Liver (tissue), 9 donors: Measurements from ENCODE around the gene ASXL1. TPM values are rescaled to one million over a fixed set of nuclear protein-coding genes. Genes with fewer than 3 reads are reported as not detected.

Source experiments
- DNase-seq: peaks from one replicate; pipeline ENCODE4 v3.0.0-alpha.2; 2017; ENCODE audit warnings: low spot score
- H3K27ac ChIP-seq, 2 donors: one replicate each; pipeline ENCODE4 v1.7.0; 2013; ENCODE audit warnings: inconsistent platforms in 2 of 2, low read length in 2 of 2, control low read depth in 1 of 2, low read depth in 1 of 2, mild to moderate bottlenecking in 1 of 2
- H3K27me3 ChIP-seq, 4 donors: one replicate each; pipeline versions ENCODE4 v1.6.1 to v1.7.0; 2013; ENCODE audit warnings: low read length in 3 of 4, inconsistent platforms in 1 of 4, mild to moderate bottlenecking in 1 of 4, moderate library complexity in 1 of 4; ENCODE audit not compliant: control insufficient read depth in 4 of 4, insufficient read depth in 4 of 4
- H3K36me3 ChIP-seq, 4 donors: one replicate each; pipeline versions ENCODE4 v1.6.1 to v1.7.0; 2013; ENCODE audit warnings: low read length in 3 of 4, mild to moderate bottlenecking in 3 of 4, low read depth in 1 of 4, moderate library complexity in 1 of 4; ENCODE audit not compliant: control insufficient read depth in 4 of 4, insufficient read depth in 3 of 4
- H3K4me1 ChIP-seq, 4 donors: one replicate each; pipeline versions ENCODE4 v1.6.1 to v1.7.0; 2013; ENCODE audit warnings: low read length in 3 of 4, mild to moderate bottlenecking in 3 of 4, moderate library complexity in 1 of 4; ENCODE audit not compliant: control insufficient read depth in 4 of 4, insufficient read depth in 4 of 4
- H3K4me3 ChIP-seq, 3 donors: one replicate each; pipeline versions ENCODE4 v1.6.1 to v1.7.0; 2013; ENCODE audit warnings: low read length in 3 of 3, control low read depth in 1 of 3, low read depth in 1 of 3, mild to moderate bottlenecking in 1 of 3
- H3K9ac ChIP-seq, 2 donors: one replicate each; pipeline ENCODE4 v1.7.0; 2013; ENCODE audit warnings: low read length in 2 of 2, mild to moderate bottlenecking in 2 of 2, moderate library complexity in 2 of 2, control low read depth in 1 of 2, low read depth in 1 of 2
- H3K9me3 ChIP-seq, 4 donors: one replicate each; pipeline versions ENCODE4 v1.6.1 to v1.7.0; 2013; ENCODE audit warnings: low read length in 3 of 4; ENCODE audit not compliant: control insufficient read depth in 4 of 4
- EGR1 ChIP-seq, 2 donors: IDR thresholded peaks; 2 replicates each; pipeline ENCODE4 v1.6.1; 2016 to 2018; ENCODE audit warnings: antibody characterized with exemption in 2 of 2, low read depth in 2 of 2
- FOXA1 ChIP-seq: IDR thresholded peaks from 2 replicates; pipeline ENCODE4 v1.6.1; 2016; ENCODE audit warnings: antibody characterized with exemption
- FOXA2 ChIP-seq: IDR thresholded peaks from 2 replicates; pipeline ENCODE4 v1.6.1; 2016; ENCODE audit warnings: antibody characterized with exemption
- GABPA ChIP-seq, 2 donors: IDR thresholded peaks in 1 of 2; conservative IDR thresholded peaks in 1 of 2; 2 replicates each; pipeline ENCODE4 v1.6.1; 2016; ENCODE audit warnings: antibody characterized with exemption in 2 of 2, mild to moderate bottlenecking in 1 of 2, moderate library complexity in 1 of 2
- HNF4G ChIP-seq: IDR thresholded peaks from 2 replicates; pipeline ENCODE4 v1.6.1; 2016; ENCODE audit warnings: antibody characterized with exemption
- JUND ChIP-seq, 2 donors: IDR thresholded peaks; 2 replicates each; pipeline ENCODE4 v1.6.1; 2016; ENCODE audit warnings: antibody characterized with exemption in 2 of 2
- NR2F2 ChIP-seq: IDR thresholded peaks from 2 replicates; pipeline ENCODE4 v1.6.1; 2016; ENCODE audit warnings: antibody characterized with exemption
- RAD21 ChIP-seq, 2 donors: IDR thresholded peaks; 2 replicates each; pipeline ENCODE4 v1.6.1; 2016; ENCODE audit warnings: antibody characterized with exemption in 2 of 2, mild to moderate bottlenecking in 2 of 2
- RXRA ChIP-seq, 2 donors: IDR thresholded peaks; 2 replicates each; pipeline ENCODE4 v1.6.1; 2017 to 2018; ENCODE audit warnings: antibody characterized with exemption in 2 of 2, mild to moderate bottlenecking in 1 of 2
- TAF1 ChIP-seq: conservative IDR thresholded peaks from 2 replicates; pipeline ENCODE4 v1.6.1; 2016; ENCODE audit warnings: antibody characterized with exemption, mild to moderate bottlenecking
- YY1 ChIP-seq: IDR thresholded peaks from 2 replicates; pipeline ENCODE4 v1.6.1; 2016; ENCODE audit warnings: antibody characterized with exemption, mild to moderate bottlenecking
- WGBS: extraction: QIAGEN DNeasy Blood & Tissue Kit; methylation state at CpG from one replicate; pipeline ENCODE4 v1.1.7; 2013; 5-methylcytosine and 5-hydroxymethylcytosine counted together
- polyA plus RNA-seq, 2 donors: library from polyadenylated mRNA; stranded (reverse) in 1 of 2; unstranded in 1 of 2; fragments of 200-250 nt in 1 of 2; fragments of >200 nt in 1 of 2; fragmentation: Nextera tagmentation in 1 of 2; extraction: Ambion mirVana in 1 of 2; gene quantifications; one replicate each; pipeline versions ENCODE4 v1.2.1 to v1.2.3, GENCODE V29; 2013 to 2015
- total RNA-seq, 2 donors: library from RNA; depleted of rRNA; stranded (reverse); fragments of >200 nt; gene quantifications; one replicate each; pipeline ENCODE4 v1.2.3, GENCODE V29; 2014
- TF ChIP-seq, protein P1 (sequence below): IDR thresholded peaks from 2 replicates; pipeline ENCODE4 v1.6.1; 2016; ENCODE audit warnings: antibody characterized with exemption
- TF ChIP-seq, protein P2 (sequence below): IDR thresholded peaks from 2 replicates; pipeline ENCODE4 v1.6.1; 2016; ENCODE audit warnings: antibody characterized with exemption
- TF ChIP-seq, protein P3 (sequence below): IDR thresholded peaks from 2 replicates; pipeline ENCODE4 v1.6.1; 2016; ENCODE audit warnings: antibody characterized with exemption
- TF ChIP-seq, protein P4 (sequence below): IDR thresholded peaks from 2 replicates; pipeline ENCODE4 v1.6.1; 2016; ENCODE audit warnings: antibody characterized with exemption, mild to moderate bottlenecking
- donor health status: healthy.
- donor health status: healthy.
- donor health status: healthy.
- donor health status: healthy.
- donor health status: healthy.

The ASXL1 gene
- total and polyA plus RNA-seq, 4 donors = 13.4 to 61.3 (median 24.5) TPM

DNA sequence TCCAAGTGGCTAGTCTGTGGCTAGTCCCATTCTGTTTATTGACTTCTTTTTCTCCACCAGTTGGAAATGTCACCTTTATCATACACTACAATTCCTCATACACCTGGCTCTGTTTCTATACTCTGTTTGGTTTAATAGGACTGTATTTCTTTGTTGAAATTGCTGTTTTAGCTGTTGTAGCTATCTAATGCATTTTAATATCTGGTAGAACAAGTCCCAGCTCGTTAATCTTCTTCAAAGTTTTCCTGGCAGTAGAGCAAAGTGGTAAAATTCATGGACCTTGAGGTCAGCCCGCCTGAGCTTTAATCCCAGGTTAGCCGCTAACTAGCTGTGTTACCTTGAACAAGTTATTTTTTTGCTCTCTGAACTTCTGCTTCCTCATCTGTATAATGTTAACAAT lies 9.9 kb upstream of the ASXL1 start:
- no peaks in the 10 kb centered on the region for H3K9me3 ChIP-seq
- 88% methylated on average over 3 of the region's 3 CpGs for WGBS
- H3K36me3 ChIP-seq = no peaks in the 10 kb centered on the region
- no peaks in the 10 kb centered on the region for H3K4me1 ChIP-seq
- H3K4me3 ChIP-seq = no peak overlapping the region
- no peak overlapping the region for H3K27ac ChIP-seq
- no peak overlapping the region for H3K9ac ChIP-seq
- DNase-seq = no peak
- TF ChIP-seq RAD21 (IDR thresholded peaks at IDR 0.05) (no peak), EGR1 (IDR thresholded peaks at IDR 0.05; ENCODE audit: low read depth in 2 of 2) (no peak), JUND (IDR thresholded peaks at IDR 0.05) (no peak), YY1 (no peak), FOXA1 (no peak), GABPA (IDR thresholded peaks at IDR 0.05 in 1 of 2, conservative IDR thresholded peaks at IDR 0.05 in 1 of 2) (no peak), RXRA (IDR thresholded peaks at IDR 0.05) (no peak), HNF4G (no peak)
- TF ChIP-seq, protein P1, sequence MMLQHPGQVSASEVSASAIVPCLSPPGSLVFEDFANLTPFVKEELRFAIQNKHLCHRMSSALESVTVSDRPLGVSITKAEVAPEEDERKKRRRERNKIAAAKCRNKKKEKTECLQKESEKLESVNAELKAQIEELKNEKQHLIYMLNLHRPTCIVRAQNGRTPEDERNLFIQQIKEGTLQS = no peak
- TF ChIP-seq, protein P2, sequence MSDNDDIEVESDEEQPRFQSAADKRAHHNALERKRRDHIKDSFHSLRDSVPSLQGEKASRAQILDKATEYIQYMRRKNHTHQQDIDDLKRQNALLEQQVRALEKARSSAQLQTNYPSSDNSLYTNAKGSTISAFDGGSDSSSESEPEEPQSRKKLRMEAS = no peak
- TF ChIP-seq, protein P3, sequence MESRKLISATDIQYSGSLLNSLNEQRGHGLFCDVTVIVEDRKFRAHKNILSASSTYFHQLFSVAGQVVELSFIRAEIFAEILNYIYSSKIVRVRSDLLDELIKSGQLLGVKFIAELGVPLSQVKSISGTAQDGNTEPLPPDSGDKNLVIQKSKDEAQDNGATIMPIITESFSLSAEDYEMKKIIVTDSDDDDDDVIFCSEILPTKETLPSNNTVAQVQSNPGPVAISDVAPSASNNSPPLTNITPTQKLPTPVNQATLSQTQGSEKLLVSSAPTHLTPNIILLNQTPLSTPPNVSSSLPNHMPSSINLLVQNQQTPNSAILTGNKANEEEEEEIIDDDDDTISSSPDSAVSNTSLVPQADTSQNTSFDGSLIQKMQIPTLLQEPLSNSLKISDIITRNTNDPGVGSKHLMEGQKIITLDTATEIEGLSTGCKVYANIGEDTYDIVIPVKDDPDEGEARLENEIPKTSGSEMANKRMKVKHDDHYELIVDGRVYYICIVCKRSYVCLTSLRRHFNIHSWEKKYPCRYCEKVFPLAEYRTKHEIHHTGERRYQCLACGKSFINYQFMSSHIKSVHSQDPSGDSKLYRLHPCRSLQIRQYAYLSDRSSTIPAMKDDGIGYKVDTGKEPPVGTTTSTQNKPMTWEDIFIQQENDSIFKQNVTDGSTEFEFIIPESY = no peak
- no peaks in the 10 kb centered on the region for H3K27me3 ChIP-seq

DNA sequence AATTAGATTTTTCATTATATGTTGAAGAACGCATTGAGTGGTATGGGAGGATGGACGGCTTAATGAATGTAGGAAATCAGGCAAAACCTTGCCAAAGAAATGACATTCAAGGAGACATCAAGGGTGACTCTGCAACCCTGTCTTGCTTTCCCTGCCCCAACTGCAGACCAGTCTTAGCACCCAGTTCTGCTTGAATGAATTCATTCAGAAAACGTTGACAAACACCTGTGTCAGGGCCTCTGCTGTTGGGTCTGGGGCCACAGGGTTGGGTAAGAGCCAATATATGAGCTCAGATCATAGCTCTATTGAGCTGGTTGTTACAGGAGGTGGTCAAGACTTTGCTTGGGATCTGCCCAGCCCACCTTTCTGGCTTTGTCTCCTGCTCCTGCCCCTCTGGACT lies 7.7 kb upstream of the ASXL1 start:
- no peak overlapping the region for H3K4me3 ChIP-seq
- no peaks in the 10 kb centered on the region for H3K36me3 ChIP-seq
- TF ChIP-seq FOXA2 (no peak), HNF4G (no peak), JUND (IDR thresholded peaks at IDR 0.05) (no peak), TAF1 (no peak), RAD21 (IDR thresholded peaks at IDR 0.05) (no peak), YY1 (no peak), NR2F2 (no peak)
- TF ChIP-seq, protein P4, sequence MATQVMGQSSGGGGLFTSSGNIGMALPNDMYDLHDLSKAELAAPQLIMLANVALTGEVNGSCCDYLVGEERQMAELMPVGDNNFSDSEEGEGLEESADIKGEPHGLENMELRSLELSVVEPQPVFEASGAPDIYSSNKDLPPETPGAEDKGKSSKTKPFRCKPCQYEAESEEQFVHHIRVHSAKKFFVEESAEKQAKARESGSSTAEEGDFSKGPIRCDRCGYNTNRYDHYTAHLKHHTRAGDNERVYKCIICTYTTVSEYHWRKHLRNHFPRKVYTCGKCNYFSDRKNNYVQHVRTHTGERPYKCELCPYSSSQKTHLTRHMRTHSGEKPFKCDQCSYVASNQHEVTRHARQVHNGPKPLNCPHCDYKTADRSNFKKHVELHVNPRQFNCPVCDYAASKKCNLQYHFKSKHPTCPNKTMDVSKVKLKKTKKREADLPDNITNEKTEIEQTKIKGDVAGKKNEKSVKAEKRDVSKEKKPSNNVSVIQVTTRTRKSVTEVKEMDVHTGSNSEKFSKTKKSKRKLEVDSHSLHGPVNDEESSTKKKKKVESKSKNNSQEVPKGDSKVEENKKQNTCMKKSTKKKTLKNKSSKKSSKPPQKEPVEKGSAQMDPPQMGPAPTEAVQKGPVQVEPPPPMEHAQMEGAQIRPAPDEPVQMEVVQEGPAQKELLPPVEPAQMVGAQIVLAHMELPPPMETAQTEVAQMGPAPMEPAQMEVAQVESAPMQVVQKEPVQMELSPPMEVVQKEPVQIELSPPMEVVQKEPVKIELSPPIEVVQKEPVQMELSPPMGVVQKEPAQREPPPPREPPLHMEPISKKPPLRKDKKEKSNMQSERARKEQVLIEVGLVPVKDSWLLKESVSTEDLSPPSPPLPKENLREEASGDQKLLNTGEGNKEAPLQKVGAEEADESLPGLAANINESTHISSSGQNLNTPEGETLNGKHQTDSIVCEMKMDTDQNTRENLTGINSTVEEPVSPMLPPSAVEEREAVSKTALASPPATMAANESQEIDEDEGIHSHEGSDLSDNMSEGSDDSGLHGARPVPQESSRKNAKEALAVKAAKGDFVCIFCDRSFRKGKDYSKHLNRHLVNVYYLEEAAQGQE = no peak
- TF ChIP-seq, protein P2 = no peak
- TF ChIP-seq, protein P1 = no peak
- TF ChIP-seq, protein P3 = no peak
- no peak for DNase-seq
- H3K27me3 ChIP-seq = no peaks in the 10 kb centered on the region
- no peak overlapping the region for H3K9ac ChIP-seq
- no peaks in the 10 kb centered on the region for H3K4me1 ChIP-seq
- 96% methylated on average over 3 of the region's 3 CpGs for WGBS
- H3K9me3 ChIP-seq = no peaks in the 10 kb centered on the region
- no peak overlapping the region for H3K27ac ChIP-seq
